NCI-H146 treated with DMSO at 0.1 percent for 48 hours (cell line): ENCODE results near the gene GRAMD2A.

Experiments
- DNase-seq: peaks from one replicate; lab custom pipeline; 2025; ENCODE audit not compliant: unreplicated experiment; lab: John Stamatoyannopoulos, UW

Gene GRAMD2A

GRCh38 chr15:72220687-72221086 is 23.1 kb upstream of the GRAMD2A start:
- no peak for DNase-seq

DNA sequence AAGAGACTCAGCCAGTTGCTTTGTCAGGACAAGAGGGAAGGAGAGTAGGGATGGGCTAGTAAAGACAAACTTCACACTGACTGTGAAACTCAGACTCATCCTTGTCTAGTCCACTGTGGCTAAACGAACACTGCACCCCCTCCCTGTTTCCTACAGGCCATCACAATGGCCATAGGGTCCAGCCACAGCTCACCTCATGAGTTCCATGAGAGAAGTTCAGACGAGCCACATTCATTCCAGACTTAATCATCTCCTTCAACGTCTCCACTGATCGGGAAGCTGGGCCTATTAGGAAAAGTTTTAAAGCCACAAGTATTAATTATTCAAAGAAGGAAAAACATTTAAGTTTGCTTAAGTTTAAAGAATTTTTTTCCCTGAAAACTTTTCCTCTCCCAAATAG is 19.6 kb upstream of the GRAMD2A start:
- no peak for DNase-seq

- DNase-seq = no peak
Observed at GRCh38 chr15:72216079-72216478, 18.5 kb upstream of the GRAMD2A start.

GRCh38 chr15:72207558-72208085 is 10.0 kb upstream of the GRAMD2A start:
- no peak for DNase-seq

DNA sequence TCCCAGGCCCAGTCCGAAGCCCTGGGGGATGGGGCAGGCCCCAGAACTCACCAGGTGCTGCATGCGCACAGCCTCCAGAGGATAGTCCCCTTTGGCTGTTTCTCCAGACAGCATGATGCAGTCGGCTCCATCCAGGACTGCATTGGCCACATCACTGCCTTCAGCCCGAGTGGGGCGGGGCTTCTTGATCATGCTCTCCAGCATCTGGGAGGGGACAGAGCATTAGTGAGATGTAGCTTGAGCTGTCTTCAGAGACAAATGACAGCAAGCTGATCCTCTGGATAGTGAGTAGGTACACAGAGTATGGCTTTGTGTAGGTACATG is 9.1 kb upstream of the GRAMD2A start:
- no peak for DNase-seq

DNA sequence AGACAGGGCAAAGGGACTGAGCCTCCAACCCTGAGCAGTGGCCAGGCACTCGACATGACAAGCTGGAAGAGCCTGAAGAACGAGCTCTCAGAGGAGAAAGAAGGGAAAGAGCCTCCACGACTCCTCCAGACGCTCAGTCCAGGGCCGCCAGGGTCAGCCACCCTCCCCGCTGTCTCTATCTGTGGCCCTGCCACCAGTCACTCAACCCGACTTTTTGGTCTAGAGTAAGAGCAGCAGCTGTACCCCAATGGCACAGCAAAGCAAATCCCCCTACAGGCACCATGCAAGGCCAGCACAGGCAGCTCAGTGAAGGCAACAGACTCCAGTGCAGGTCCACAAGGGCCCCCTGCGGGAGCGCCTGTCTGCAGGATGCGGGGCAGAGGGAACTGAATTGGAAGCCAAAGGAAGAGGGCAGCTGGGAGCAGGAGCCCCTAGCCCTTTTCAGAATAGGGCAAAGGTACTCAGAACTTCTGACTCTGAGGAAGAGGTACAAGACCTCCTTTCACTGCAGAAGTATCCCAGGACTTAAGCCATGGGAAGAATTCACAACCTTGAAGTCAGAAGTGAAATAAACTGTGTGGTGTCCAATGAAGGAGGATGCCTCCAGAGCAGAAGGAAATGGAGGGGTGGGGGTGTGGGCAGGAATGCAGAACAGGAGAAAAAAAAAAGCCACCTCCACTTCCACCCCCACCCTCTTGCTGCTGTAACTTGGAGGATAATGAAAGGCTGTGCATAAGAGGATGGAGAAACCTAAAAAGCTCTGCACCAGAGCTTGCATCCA is 8.5 kb upstream of the GRAMD2A start:
- no peak for DNase-seq

- no peak for DNase-seq
Observed at GRCh38 chr15:72205273-72205672, 7.7 kb upstream of the GRAMD2A start.

DNA sequence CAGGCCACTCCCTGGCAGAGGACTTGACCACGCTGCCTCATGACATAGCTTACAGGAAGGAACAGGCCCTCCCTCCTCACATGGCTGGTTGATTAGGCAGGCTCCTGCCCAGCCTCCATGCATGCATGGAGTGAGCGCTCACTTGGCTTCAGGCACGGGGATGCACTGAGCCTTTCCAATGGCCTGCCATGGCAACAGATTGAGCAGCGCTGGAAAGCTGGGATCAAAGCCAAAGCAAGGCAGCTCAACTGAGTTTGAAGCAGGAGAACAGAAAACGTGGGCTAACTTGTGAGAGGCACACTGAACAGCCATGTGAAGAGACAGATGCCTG is 5.9 kb upstream of the GRAMD2A start:
- no peak for DNase-seq

DNA sequence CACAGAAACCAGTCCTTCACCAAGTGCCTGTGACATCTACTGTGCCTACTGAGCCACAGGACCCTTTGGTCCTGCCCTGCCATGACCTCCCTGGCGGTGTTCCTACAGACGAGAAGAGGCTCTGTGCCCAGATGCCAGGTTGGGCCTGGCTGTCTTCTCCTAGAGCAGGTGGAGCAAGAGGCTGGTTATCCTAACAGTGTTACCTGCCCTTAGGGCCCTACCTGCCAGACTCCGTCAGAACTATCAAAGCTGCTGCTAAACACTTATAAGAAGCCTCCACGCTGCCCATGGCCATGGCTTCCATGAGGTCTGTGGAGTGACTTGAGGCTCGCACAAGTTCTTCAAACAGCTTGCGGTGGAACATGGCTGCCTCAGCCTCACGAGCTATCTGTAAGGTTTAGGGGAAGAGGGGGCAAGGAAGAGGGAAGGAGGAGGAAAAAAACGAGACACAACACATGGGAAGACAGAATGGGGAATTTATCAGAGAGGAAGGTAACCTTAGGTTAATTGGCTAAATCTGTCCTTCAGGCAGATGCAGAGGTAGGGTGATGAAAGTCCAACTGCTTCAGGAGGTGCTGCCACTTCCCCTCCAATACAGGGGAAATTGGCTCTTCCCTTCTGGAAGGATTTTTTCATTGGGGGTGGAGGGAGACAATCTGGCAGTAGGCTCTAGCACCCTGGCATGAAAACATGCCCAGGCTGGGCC is 5.4 kb upstream of the GRAMD2A start:
- DNase-seq = no peak

- DNase-seq = no peak
Observed at GRCh38 chr15:72202302-72202701, 4.7 kb upstream of the GRAMD2A start.

- DNase-seq = no peak
Observed at GRCh38 chr15:72201391-72201921, 3.9 kb upstream of the GRAMD2A start.

GRCh38 chr15:72200395-72201237 is 3.0 kb upstream of the GRAMD2A start:
- DNase-seq = no peak

- DNase-seq = peak; percentile 5
Observed at GRCh38 chr15:72199721-72200212, 2.2 kb upstream of the GRAMD2A start.

GRCh38 chr15:72199205-72199515 is 1.6 kb upstream of the GRAMD2A start:
- no peak for DNase-seq

GRCh38 chr15:72198356-72199204 is 993 bp upstream of the GRAMD2A start:
- peak; percentile 82 for DNase-seq

GRCh38 chr15:72197041-72197459 is 537 bp downstream of the GRAMD2A start:
- DNase-seq = no peak

- no peak for DNase-seq
Observed at GRCh38 chr15:72196409-72197040, 1.1 kb downstream of the GRAMD2A start.

- no peak for DNase-seq
Observed at GRCh38 chr15:72195101-72195511, 2.5 kb downstream of the GRAMD2A start.

DNA sequence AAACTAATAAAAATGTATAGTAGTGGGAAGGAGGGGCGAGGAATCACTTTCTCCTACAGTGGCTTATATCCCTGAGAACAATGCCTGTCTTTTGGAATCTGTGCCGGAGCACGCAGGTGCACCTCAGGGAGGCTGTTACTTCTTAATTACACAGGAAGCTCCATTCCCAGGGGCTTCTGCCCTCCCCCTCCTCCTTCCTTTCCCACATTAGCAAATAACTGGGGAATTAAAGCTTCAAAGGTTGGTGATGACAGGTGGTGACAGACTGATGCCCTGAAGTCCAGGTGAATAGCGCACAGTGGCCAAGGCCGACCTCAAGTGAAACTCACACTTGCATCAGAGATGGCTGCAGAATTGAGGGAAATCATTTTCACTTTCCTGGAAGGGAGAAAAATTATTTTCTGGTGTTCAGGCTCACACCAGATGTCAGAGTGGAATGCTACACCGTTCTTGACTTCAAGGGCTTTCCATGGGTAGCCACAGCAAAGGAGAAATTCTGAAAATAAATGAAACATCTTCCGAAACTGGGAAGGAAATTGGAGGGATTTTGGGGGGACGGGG is 3.7 kb downstream of the GRAMD2A start:
- peak; percentile 74 for DNase-seq

DNA sequence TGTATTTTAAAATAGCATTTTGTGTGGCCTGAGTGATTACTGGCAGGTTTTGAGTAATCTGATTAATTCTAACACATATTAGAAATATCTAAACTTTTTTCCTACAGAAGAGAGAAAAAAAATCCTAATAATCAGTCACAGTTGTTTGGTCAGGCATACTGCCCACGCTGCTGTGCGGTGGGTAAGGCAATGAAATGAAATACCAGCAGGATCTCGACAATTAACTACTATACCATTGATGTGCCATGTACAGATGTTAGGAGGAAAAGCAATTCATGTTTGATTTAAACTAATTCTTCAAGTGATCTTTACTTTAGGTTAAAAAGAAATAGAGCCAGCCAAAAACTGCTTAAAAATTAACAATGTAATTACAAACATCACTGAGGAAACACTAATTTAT is 5.2 kb downstream of the GRAMD2A start:
- no peak for DNase-seq
